ENCODE results near the gene HOXD10. TPM values are rescaled to one million over a fixed set of nuclear protein-coding genes. Genes with fewer than 3 reads are reported as not detected.

The HOXD10 gene
- total RNA-seq, 1 experiment from 2014 or later: not detected

- no peak for TF ChIP-seq SIN3A (IDR thresholded peaks at IDR 0.05; ENCODE audit: borderline replicate concordance, insufficient read depth, low read depth, low read length)
- TF ChIP-seq POLR2AphosphoS5 (IDR thresholded peaks at IDR 0.05; ENCODE audit: low read depth, low read length): no peak
- no peak for TF ChIP-seq TCF7L2 (IDR thresholded peaks at IDR 0.05; ENCODE audit: low read depth, low read length)
- no peak for TF ChIP-seq CTCF (IDR thresholded peaks at IDR 0.05)
- no peak for TF ChIP-seq REST (IDR thresholded peaks at IDR 0.05; ENCODE audit: insufficient read depth in 1 of 2, low read depth in 2 of 2, low read length in 1 of 2)
- H3K9me3 ChIP-seq (ENCODE audit: control insufficient read depth, insufficient read depth, low read depth, low read length): no peaks in the 10 kb centered on the region
- DNase-seq (ENCODE audit: low read depth, low spot score): no peak
- no peak overlapping the region for H3K4me3 ChIP-seq (ENCODE audit: low read depth in 2 of 2, low read length in 2 of 2)
- H3K27ac ChIP-seq (ENCODE audit: low read length): no peak overlapping the region
- no peaks in the 10 kb centered on the region for H3K27me3 ChIP-seq (ENCODE audit: control insufficient read depth, insufficient read depth, low read length)
- H3K4me1 ChIP-seq (ENCODE audit: control insufficient read depth, insufficient read depth, low read length): no peaks in the 10 kb centered on the region
- CTCF ChIA-PET: no interaction called here
- no TSS peak for BruUV-seq (replicated peaks)
- ATAC-seq: no peak
- intact Hi-C loops (cut with micrococcal nuclease; ENCODE audit: unreplicated experiment) (no loop called here), in situ Hi-C loops (cut with HindIII; ENCODE audit: low pct_unique_long_range_greater_than_20kb, low sequenced_read_pairs) (no loop called here)
- H3K36me3 ChIP-seq (ENCODE audit: control insufficient read depth, insufficient read depth, low read length): no peaks in the 10 kb centered on the region
- POLR2A ChIA-PET: no interaction called here
Measured at GRCh38 chr2:176169181-176169580, 52.6 kb downstream of the HOXD10 start.

Small RNA genes within 50 kb of the gene (microRNA-seq; reads per million reads assigned to microRNA genes)
- gene MIR10B (ENCODE audit: unreplicated experiment): 4,011 reads per million, percentile 90 among the genes with 10 or more reads in this experiment

Other genes with a start within 250 kb of the HOXD10 start
- 27.3 TPM for gene LNPK, start 114.5 kb upstream of the HOXD10 start, total RNA-seq (2021; ENCODE audit: unreplicated experiment)
- gene EVX2, start 32.8 kb upstream of the HOXD10 start, total RNA-seq (2021; ENCODE audit: unreplicated experiment): not detected
- not detected for gene HOXD13, start 24.1 kb upstream of the HOXD10 start, total RNA-seq (2021; ENCODE audit: unreplicated experiment)
- 0.13 TPM for gene HOXD12, start 17.0 kb upstream of the HOXD10 start, total RNA-seq (2021; ENCODE audit: unreplicated experiment)
- 0.49 TPM for gene HOXD11, start 9.5 kb upstream of the HOXD10 start, total RNA-seq (2021; ENCODE audit: unreplicated experiment)
- 0.15 TPM for gene HOXD9, start 5.9 kb downstream of the HOXD10 start, total RNA-seq (2021; ENCODE audit: unreplicated experiment)
- not detected for gene HOXD8, start 12.9 kb downstream of the HOXD10 start, total RNA-seq (2021; ENCODE audit: unreplicated experiment)
- gene HOXD4, start 34.8 kb downstream of the HOXD10 start, total RNA-seq (2021; ENCODE audit: unreplicated experiment): 1.4 TPM
- 1.8 TPM for gene HOXD3, start 40.5 kb downstream of the HOXD10 start, total RNA-seq (2021; ENCODE audit: unreplicated experiment)
- 0.18 TPM for gene HOXD1, start 71.9 kb downstream of the HOXD10 start, total RNA-seq (2021; ENCODE audit: unreplicated experiment)
- 28.7 TPM for gene MTX2, start 152.7 kb downstream of the HOXD10 start, total RNA-seq (2021; ENCODE audit: unreplicated experiment)

Data from Panc1 (cell line).